Esophagus (tissue), 2 donors: ENCODE measurements around the gene TBR1. TPM values are rescaled to one million over a fixed set of nuclear protein-coding genes. Genes with fewer than 3 reads are reported as not detected.

Source experiments
- H3K27ac ChIP-seq, 2 donors: one replicate each; pipeline ENCODE4 v1.5.1; 2013; ENCODE audit warnings: low read depth in 2 of 2, mild to moderate bottlenecking in 2 of 2, inconsistent platforms in 1 of 2, low read length in 1 of 2, moderate library complexity in 1 of 2
- H3K27me3 ChIP-seq, 2 donors: one replicate each; pipeline ENCODE4 v1.6.1; 2013; ENCODE audit warnings: low read length in 2 of 2, control low read depth in 1 of 2, mild to moderate bottlenecking in 1 of 2; ENCODE audit not compliant: insufficient read depth in 2 of 2, control insufficient read depth in 1 of 2
- H3K36me3 ChIP-seq, 2 donors: one replicate each; pipeline ENCODE4 v1.6.1; 2013; ENCODE audit warnings: low read length in 1 of 2; ENCODE audit not compliant: control insufficient read depth in 2 of 2, insufficient read depth in 2 of 2
- H3K4me1 ChIP-seq, 2 donors: one replicate each; pipeline ENCODE4 v1.6.1; 2013; ENCODE audit warnings: low read length in 1 of 2; ENCODE audit not compliant: control insufficient read depth in 2 of 2, insufficient read depth in 2 of 2
- H3K4me3 ChIP-seq, 2 donors: one replicate each; pipeline ENCODE4 v1.5.1; 2013; ENCODE audit warnings: low read length in 2 of 2, mild to moderate bottlenecking in 2 of 2, low read depth in 1 of 2, moderate library complexity in 1 of 2
- H3K9me3 ChIP-seq, 2 donors: one replicate each; pipeline ENCODE4 v1.6.1; 2013; ENCODE audit warnings: mild to moderate bottlenecking in 2 of 2, low read depth in 1 of 2, low read length in 1 of 2, moderate library complexity in 1 of 2; ENCODE audit not compliant: control insufficient read depth in 2 of 2, insufficient read depth in 1 of 2
- WGBS, 2 donors: extraction: QIAGEN DNeasy Blood & Tissue Kit; methylation state at CpG; one replicate each; pipeline ENCODE4 v1.1.7; 2013; 5-methylcytosine and 5-hydroxymethylcytosine counted together
- polyA plus RNA-seq, 2 donors: library from polyadenylated mRNA; stranded (reverse); fragments of 200-250 nt; gene quantifications; one replicate each; pipeline ENCODE4 v1.2.3, GENCODE V29; 2013
- donor health status: healthy with polysubstance abuse.
- donor health status: Bipolar disorder and iron deficiency.

Gene TBR1
- polyA plus RNA-seq, 2 donors: 0.02 TPM; not detected in 1

- Histone ChIP-seq H3K27me3 (peaks cover 7 to 59% of the 10 kb centered on the region in 2 donors), H3K9me3 (peaks cover 0 to 5% of the 10 kb centered on the region in 2 donors), H3K27ac (no peak overlapping the region), H3K4me3 (no peak overlapping the region), H3K4me1 (peaks cover 12 to 22% of the 10 kb centered on the region in 2 donors), H3K36me3 (no peaks in the 10 kb centered on the region)
- 68 to 79% methylated on average over 3 of the region's 3 CpGs for WGBS, 2 donors
Observed at GRCh38 chr2:161419638-161420190, 3.6 kb downstream of the TBR1 start.

- peaks cover 0 to 5% of the 10 kb centered on the region in 2 donors for H3K9me3 ChIP-seq
- no peak overlapping the region for H3K4me3 ChIP-seq
- H3K36me3 ChIP-seq: no peaks in the 10 kb centered on the region
- 61 to 67% methylated on average over 11 of the region's 11 CpGs for WGBS, 2 donors
- H3K27ac ChIP-seq: no peak overlapping the region
- peaks cover 7 to 53% of the 10 kb centered on the region in 2 donors for H3K27me3 ChIP-seq
- H3K4me1 ChIP-seq: peaks cover 12 to 20% of the 10 kb centered on the region in 2 donors
Observed at GRCh38 chr2:161420406-161421074, 4.4 kb downstream of the TBR1 start.

GRCh38 chr2:161421686-161422085 is 5.6 kb downstream of the TBR1 start:
- 42 to 45% methylated on average over 2 of the region's 2 CpGs for WGBS, 2 donors
- Histone ChIP-seq H3K4me1 (peaks cover 11 to 18% of the 10 kb centered on the region in 2 donors), H3K4me3 (no peak overlapping the region), H3K9me3 (peaks cover 0 to 5% of the 10 kb centered on the region in 2 donors), H3K36me3 (no peaks in the 10 kb centered on the region), H3K27me3 (peaks cover 7 to 54% of the 10 kb centered on the region in 2 donors), H3K27ac (no peak overlapping the region)

- Histone ChIP-seq H3K36me3 (no peaks in the 10 kb centered on the region), H3K4me3 (peak overlapping the region in 1 of 2 donors; percentile 47), H3K9me3 (peaks cover 0 to 5% of the 10 kb centered on the region in 2 donors), H3K27me3 (peaks cover 8 to 48% of the 10 kb centered on the region in 2 donors), H3K27ac (no peak overlapping the region), H3K4me1 (peaks cover 8 to 14% of the 10 kb centered on the region in 2 donors)
- 34 to 43% methylated on average over 10 to 11 of the region's 11 CpGs for WGBS, 2 donors
Observed at GRCh38 chr2:161422816-161423403, 6.8 kb downstream of the TBR1 start.

- peak overlapping the region; percentile 30 to 47 for H3K4me3 ChIP-seq
- H3K4me1 ChIP-seq: peaks cover 8 to 13% of the 10 kb centered on the region in 2 donors
- no peaks in the 10 kb centered on the region for H3K36me3 ChIP-seq
- H3K27me3 ChIP-seq: peaks cover 12 to 47% of the 10 kb centered on the region in 2 donors
- H3K9me3 ChIP-seq: peaks cover 0 to 9% of the 10 kb centered on the region in 2 donors
- no peak overlapping the region for H3K27ac ChIP-seq
- 6 to 7% methylated on average over 118 to 125 of the region's 125 CpGs for WGBS, 2 donors
Observed at GRCh38 chr2:161423421-161424393, 7.6 kb downstream of the TBR1 start.

- H3K4me1 ChIP-seq: peaks cover 8 to 10% of the 10 kb centered on the region in 2 donors
- no peaks in the 10 kb centered on the region for H3K36me3 ChIP-seq
- H3K27ac ChIP-seq: no peak overlapping the region
- 23 to 24% methylated on average over 9 of the region's 9 CpGs for WGBS, 2 donors
- peaks cover 0 to 9% of the 10 kb centered on the region in 2 donors for H3K9me3 ChIP-seq
- H3K4me3 ChIP-seq: peak overlapping the region in 1 of 2 donors; percentile 47
- peaks cover 13 to 43% of the 10 kb centered on the region in 2 donors for H3K27me3 ChIP-seq
Observed at GRCh38 chr2:161424394-161424769, 8.3 kb downstream of the TBR1 start.

GRCh38 chr2:161424891-161425727 is 9.0 kb downstream of the TBR1 start:
- Histone ChIP-seq H3K4me3 (no peak overlapping the region), H3K27ac (no peak overlapping the region), H3K4me1 (peaks cover 8 to 10% of the 10 kb centered on the region in 2 donors), H3K9me3 (peaks cover 0 to 9% of the 10 kb centered on the region in 2 donors), H3K36me3 (no peaks in the 10 kb centered on the region), H3K27me3 (peaks cover 13 to 43% of the 10 kb centered on the region in 2 donors)
- 25 to 28% methylated on average over 4 of the region's 4 CpGs for WGBS, 2 donors

- Histone ChIP-seq H3K27ac (no peak overlapping the region), H3K27me3 (peaks cover 16 to 37% of the 10 kb centered on the region in 2 donors), H3K9me3 (peaks cover 0 to 9% of the 10 kb centered on the region in 2 donors), H3K4me3 (no peak overlapping the region), H3K4me1 (peaks cover 8 to 10% of the 10 kb centered on the region in 2 donors), H3K36me3 (no peaks in the 10 kb centered on the region)
- WGBS, 2 donors: 32 to 41% methylated on average over 17 of the region's 17 CpGs
Observed at GRCh38 chr2:161425728-161426454, 9.8 kb downstream of the TBR1 start.
